Lower lobe of right lung (tissue), 2 donors: Measurements from ENCODE around the gene KCNQ5. TPM values are rescaled to one million over a fixed set of nuclear protein-coding genes. Genes with fewer than 3 reads are reported as not detected.

Source experiments
- ATAC-seq, 2 donors: fragments of 200-7000 bp; cut with Tn5 transposase; one replicate each; pipeline ENCODE4 v1.9.1; 2020 to 2022; ENCODE audit warnings: mild to moderate bottlenecking in 2 of 2, moderate library complexity in 2 of 2
- DNase-seq: peaks from one replicate; pipeline ENCODE4 v3.0.0-alpha.2; 2020
- H3K27ac ChIP-seq: fragments of 200-600 bp; one replicate; pipeline ENCODE4 v1.8.0; 2022
- H3K27me3 ChIP-seq: fragments of 200-600 bp; one replicate; pipeline ENCODE4 v1.8.0; 2022; ENCODE audit warnings: low read depth
- H3K36me3 ChIP-seq: fragments of 200-600 bp; one replicate; pipeline ENCODE4 v1.8.0; 2022; ENCODE audit warnings: mild to moderate bottlenecking
- H3K4me1 ChIP-seq: fragments of 200-600 bp; one replicate; pipeline ENCODE4 v1.8.0; 2022
- H3K4me3 ChIP-seq: fragments of 200-600 bp; one replicate; pipeline ENCODE4 v1.8.0; 2022; ENCODE audit warnings: mild to moderate bottlenecking
- H3K9me3 ChIP-seq: fragments of 200-600 bp; one replicate; pipeline ENCODE4 v1.8.0; 2022
- intact Hi-C: fragments of 100-400 bp; cut with DNase I; formaldehyde crosslinking; loops from one replicate; pipeline ENCODE4 v1.11.0; 2022
- total RNA-seq: library from RNA; stranded (reverse); fragmentation: NEBNext Ultra II Directional; extraction: Animal tissue kit (Norgen Biotek cat#: 25700); gene quantifications from one replicate; pipeline ENCODE4 v1.2.1, GENCODE V29; 2021
- TF ChIP-seq, protein P1 (sequence below): fragments of 200-600 bp; IDR thresholded peaks from one replicate; pipeline ENCODE4 v1.8.0; 2022; ENCODE audit warnings: antibody characterized with exemption, mild to moderate bottlenecking
- donor health status: DM: no; HTN: yes; CAD: no; lungs with severe emphysema.

The KCNQ5 gene
- total RNA-seq, 1 donor from 2014 or later, result 0.35 TPM

DNA sequence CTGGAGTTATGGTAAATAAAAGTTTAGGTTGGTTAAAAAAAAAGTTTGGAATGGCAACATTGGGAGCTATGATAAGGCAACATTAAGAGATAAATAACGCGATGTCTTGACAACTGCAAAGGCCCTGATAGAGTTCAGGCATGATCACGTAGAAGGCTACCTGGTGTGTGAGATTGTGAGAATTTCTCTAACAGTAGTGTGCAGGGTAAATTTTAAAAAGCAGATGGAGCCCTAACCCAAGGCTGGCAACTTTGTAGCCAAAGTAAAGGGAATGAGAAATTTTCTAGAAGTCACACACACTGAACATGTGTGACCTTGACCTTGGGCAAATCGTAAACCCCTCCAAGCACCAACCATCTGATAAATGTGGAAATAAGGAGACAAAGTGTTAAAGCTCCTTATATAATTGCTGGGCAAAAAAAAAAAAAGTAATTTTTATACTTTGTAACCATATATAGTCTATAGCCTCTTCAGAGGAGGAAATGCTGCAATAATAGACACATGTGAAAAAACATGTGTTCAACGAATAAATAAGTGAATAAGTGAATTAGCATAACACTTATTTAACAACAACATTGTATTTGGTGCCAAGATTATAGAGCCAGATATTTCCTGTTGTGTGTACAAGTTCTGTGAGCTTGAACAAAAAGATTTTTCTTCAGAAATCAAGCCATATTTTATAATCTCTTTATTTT is 18.2 kb downstream of the KCNQ5 start:
- DNase-seq (no peak), ATAC-seq (no peak)
- Histone ChIP-seq H3K4me3 (no peak overlapping the region), H3K27me3 (no peaks in the 10 kb centered on the region), H3K36me3 (no peaks in the 10 kb centered on the region), H3K4me1 (no peaks in the 10 kb centered on the region), H3K9me3 (no peaks in the 10 kb centered on the region), H3K27ac (no peak overlapping the region)
- intact Hi-C loops, result no loop called here
- TF ChIP-seq, protein P1, sequence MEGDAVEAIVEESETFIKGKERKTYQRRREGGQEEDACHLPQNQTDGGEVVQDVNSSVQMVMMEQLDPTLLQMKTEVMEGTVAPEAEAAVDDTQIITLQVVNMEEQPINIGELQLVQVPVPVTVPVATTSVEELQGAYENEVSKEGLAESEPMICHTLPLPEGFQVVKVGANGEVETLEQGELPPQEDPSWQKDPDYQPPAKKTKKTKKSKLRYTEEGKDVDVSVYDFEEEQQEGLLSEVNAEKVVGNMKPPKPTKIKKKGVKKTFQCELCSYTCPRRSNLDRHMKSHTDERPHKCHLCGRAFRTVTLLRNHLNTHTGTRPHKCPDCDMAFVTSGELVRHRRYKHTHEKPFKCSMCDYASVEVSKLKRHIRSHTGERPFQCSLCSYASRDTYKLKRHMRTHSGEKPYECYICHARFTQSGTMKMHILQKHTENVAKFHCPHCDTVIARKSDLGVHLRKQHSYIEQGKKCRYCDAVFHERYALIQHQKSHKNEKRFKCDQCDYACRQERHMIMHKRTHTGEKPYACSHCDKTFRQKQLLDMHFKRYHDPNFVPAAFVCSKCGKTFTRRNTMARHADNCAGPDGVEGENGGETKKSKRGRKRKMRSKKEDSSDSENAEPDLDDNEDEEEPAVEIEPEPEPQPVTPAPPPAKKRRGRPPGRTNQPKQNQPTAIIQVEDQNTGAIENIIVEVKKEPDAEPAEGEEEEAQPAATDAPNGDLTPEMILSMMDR, result no peak

DNA sequence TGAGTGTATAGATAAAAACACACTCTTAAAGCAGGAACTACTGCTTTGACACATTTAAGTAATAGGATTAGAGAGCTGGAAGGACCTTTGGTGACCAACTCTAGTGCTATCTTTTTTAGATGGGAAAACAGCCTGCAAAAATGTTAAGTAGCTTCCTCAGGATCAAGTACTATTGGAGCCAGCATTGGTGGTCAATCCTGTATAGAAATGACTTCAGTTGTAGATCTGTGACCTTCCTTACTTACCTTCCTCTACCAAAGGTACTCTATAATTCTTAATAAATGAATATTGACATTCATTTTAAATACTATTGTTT is 18.7 kb downstream of the KCNQ5 start:
- no peaks in the 10 kb centered on the region for H3K4me1 ChIP-seq
- DNase-seq (no peak), ATAC-seq (no peak)
- intact Hi-C loops, result no loop called here
- no peak overlapping the region for H3K27ac ChIP-seq
- TF ChIP-seq, protein P1, result no peak
- H3K27me3 ChIP-seq, result no peaks in the 10 kb centered on the region
- no peaks in the 10 kb centered on the region for H3K9me3 ChIP-seq
- H3K4me3 ChIP-seq, result no peak overlapping the region
- H3K36me3 ChIP-seq, result no peaks in the 10 kb centered on the region

DNA sequence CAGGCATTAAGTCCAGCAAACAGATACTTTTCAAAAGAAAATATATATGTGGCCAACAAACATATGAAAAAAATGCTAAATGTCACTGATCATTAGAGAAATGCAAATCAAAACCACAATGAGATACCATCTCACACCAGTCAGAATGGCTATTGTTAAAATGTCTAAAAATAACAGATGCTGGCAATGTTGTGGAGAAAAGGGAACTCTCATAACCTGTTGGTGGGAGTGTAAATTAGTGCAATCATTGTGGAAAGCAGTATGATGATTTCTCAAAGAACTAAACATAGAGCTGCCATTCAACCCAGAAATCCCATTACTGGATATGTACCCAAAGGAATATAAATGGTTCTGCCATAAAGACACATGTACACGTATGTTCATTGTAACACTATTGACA is 20.6 kb downstream of the KCNQ5 start:
- Histone ChIP-seq H3K27me3 (no peaks in the 10 kb centered on the region), H3K4me3 (no peak overlapping the region), H3K36me3 (no peaks in the 10 kb centered on the region), H3K27ac (no peak overlapping the region), H3K4me1 (no peaks in the 10 kb centered on the region), H3K9me3 (no peaks in the 10 kb centered on the region)
- intact Hi-C loops, result no loop called here
- TF ChIP-seq, protein P1, result no peak
- DNase-seq (no peak), ATAC-seq (no peak)

DNA sequence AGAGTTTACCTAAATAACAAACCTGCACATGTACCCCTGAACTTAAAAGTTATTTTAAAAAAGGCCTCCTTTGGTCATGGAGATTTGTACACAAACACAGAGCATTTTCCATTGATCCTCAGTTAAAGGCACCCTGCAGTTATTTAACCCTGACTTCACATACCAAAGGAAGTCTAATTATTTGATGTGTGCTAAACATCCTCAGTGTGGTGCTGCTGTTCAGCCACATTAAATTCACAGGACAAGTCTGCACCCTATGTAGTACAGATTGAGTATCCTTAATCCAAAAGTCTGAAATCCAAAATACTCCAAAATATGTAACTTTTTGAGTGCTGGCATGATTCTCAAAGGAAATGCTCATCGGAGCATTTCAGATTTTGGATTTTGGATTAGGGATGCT is 21.4 kb downstream of the KCNQ5 start:
- Histone ChIP-seq H3K36me3 (no peaks in the 10 kb centered on the region), H3K27me3 (no peaks in the 10 kb centered on the region), H3K9me3 (no peaks in the 10 kb centered on the region), H3K27ac (no peak overlapping the region), H3K4me3 (no peak overlapping the region), H3K4me1 (no peaks in the 10 kb centered on the region)
- no peak for DNase-seq
- no peak for ATAC-seq
- TF ChIP-seq, protein P1, result no peak
- intact Hi-C loops, result no loop called here

DNA sequence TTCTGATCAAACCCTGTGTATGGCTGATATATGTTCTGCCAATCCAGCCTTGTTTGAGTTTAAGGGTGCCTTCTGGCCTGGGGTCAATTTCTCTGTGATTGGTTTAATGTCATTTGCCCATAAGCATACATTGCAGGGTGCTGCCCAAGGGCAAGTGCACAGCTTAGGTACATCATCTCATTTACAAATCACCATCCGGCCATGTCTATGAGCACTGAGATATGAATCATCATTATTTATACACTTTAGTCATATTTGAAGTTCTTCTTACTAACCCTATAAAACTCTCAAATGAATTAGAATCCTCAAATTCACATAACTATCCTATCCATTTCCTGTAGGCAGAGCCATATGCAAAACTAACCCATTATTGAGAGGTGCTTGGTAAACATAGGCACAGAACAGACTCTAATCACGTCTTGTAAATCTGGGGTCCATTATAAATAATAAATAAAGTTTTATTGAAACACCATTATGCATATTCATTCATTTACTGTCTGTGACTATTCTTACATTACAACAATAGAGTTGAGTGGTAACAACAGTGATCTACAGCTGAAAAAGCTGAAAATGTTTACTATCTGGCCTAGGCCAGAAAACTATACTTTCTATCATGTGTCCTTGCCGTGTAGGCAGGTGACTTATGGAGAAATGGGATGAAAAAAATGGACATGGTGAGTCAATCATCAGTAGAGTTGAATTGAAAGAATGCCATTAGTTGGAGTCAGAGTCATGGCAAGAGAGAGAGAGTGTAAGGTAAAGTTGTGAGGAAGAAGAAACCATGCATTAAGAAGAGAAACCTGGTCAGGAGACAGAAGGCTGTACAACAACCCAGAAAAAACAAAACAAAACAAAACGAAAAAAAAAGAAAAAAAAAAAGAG is 25.0 kb downstream of the KCNQ5 start:
- DNase-seq (no peak), ATAC-seq (no peak)
- no peaks in the 10 kb centered on the region for H3K27me3 ChIP-seq
- intact Hi-C loops, result no loop called here
- H3K9me3 ChIP-seq, result no peaks in the 10 kb centered on the region
- H3K27ac ChIP-seq, result no peak overlapping the region
- TF ChIP-seq, protein P1, result no peak
- no peaks in the 10 kb centered on the region for H3K4me1 ChIP-seq
- no peak overlapping the region for H3K4me3 ChIP-seq
- no peaks in the 10 kb centered on the region for H3K36me3 ChIP-seq
